ENCODE measurements around the gene APOBEC3H. TPM values are rescaled to one million over a fixed set of nuclear protein-coding genes. Genes with fewer than 3 reads are reported as not detected.

The APOBEC3H gene
- total RNA-seq, 1 experiment from 2014 or later, result not detected

GRCh38 chr22:39087098-39087497, 9.9 kb upstream of the APOBEC3H start:
- intact Hi-C loops (cut with micrococcal nuclease; ENCODE audit: unreplicated experiment), result no loop called here
- Histone ChIP-seq H3K27me3 (ENCODE audit: control insufficient read depth, insufficient read depth, low read length) (no peaks in the 10 kb centered on the region), H3K27ac (ENCODE audit: low read length) (no peak overlapping the region), H3K36me3 (ENCODE audit: control insufficient read depth, insufficient read depth, low read length) (no peaks in the 10 kb centered on the region), H3K4me1 (ENCODE audit: control insufficient read depth, insufficient read depth, low read length) (no peaks in the 10 kb centered on the region), H3K9me3 (ENCODE audit: control insufficient read depth, insufficient read depth, low read depth, low read length) (no peaks in the 10 kb centered on the region), H3K4me3 (ENCODE audit: low read depth in 2 of 2, low read length in 2 of 2) (no peak overlapping the region)
- no TSS peak for BruUV-seq (replicated peaks)
- DNase-seq (ENCODE audit: low read depth, low spot score) (no peak), ATAC-seq (no peak)
- CTCF ChIA-PET, result no interaction called here
- TF ChIP-seq REST (IDR thresholded peaks at IDR 0.05; ENCODE audit: insufficient read depth in 1 of 2, low read depth in 2 of 2, low read length in 1 of 2) (no peak), TCF7L2 (IDR thresholded peaks at IDR 0.05; ENCODE audit: low read depth, low read length) (no peak), POLR2AphosphoS5 (IDR thresholded peaks at IDR 0.05; ENCODE audit: low read depth, low read length) (no peak), SIN3A (IDR thresholded peaks at IDR 0.05; ENCODE audit: borderline replicate concordance, insufficient read depth, low read depth, low read length) (no peak)
- TF ChIP-seq, protein P1, sequence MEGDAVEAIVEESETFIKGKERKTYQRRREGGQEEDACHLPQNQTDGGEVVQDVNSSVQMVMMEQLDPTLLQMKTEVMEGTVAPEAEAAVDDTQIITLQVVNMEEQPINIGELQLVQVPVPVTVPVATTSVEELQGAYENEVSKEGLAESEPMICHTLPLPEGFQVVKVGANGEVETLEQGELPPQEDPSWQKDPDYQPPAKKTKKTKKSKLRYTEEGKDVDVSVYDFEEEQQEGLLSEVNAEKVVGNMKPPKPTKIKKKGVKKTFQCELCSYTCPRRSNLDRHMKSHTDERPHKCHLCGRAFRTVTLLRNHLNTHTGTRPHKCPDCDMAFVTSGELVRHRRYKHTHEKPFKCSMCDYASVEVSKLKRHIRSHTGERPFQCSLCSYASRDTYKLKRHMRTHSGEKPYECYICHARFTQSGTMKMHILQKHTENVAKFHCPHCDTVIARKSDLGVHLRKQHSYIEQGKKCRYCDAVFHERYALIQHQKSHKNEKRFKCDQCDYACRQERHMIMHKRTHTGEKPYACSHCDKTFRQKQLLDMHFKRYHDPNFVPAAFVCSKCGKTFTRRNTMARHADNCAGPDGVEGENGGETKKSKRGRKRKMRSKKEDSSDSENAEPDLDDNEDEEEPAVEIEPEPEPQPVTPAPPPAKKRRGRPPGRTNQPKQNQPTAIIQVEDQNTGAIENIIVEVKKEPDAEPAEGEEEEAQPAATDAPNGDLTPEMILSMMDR (IDR thresholded peaks at IDR 0.05), result no peak
- in situ Hi-C loops (cut with HindIII; ENCODE audit: low pct_unique_long_range_greater_than_20kb, low sequenced_read_pairs), result no loop called here
- POLR2A ChIA-PET, result no interaction called here

DNA sequence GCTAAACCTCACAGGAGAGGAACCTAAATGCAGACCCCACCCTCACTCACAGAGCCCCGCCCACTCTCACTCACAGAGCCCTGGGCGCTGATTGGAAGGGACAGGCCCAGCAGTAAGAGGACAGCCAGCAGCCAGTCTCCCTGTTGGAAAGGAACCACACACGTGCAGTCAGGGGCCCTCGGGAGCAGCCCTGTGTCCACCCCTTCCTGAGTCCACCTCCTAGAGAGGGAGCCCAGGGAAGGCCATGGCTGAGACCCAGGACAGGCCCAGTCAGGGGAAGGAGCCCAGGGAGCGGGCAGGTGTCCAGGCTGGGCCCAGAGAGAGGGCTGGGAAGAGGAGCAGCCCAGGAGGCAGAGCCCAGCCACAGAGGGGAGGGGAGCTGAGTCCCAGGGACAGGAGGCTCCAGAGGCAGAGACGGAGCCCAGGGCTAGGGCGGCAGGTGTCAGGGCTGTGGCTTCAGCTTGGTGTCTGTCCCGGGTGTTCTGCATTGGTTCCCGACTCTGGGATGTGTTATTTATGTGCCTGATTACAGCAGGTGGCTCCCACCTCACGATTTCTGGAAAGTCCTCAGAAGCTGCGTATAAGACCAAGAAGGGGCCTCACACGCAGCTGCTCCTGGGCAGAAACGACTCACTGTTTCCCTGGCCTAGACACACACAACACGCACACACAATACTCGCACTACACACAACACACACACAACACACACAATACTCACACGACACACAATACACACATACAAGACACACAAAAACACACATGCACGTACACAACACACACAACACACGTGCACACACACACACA, 9.0 kb upstream of the APOBEC3H start:
- in situ Hi-C loops (cut with HindIII; ENCODE audit: low pct_unique_long_range_greater_than_20kb, low sequenced_read_pairs) (no loop called here), intact Hi-C loops (cut with micrococcal nuclease; ENCODE audit: unreplicated experiment) (no loop called here)
- no TSS peak for BruUV-seq (replicated peaks)
- no peak for TF ChIP-seq TCF7L2 (IDR thresholded peaks at IDR 0.05; ENCODE audit: low read depth, low read length)
- TF ChIP-seq, protein P1 (IDR thresholded peaks at IDR 0.05), result no peak
- no peak for TF ChIP-seq REST (IDR thresholded peaks at IDR 0.05; ENCODE audit: insufficient read depth in 1 of 2, low read depth in 2 of 2, low read length in 1 of 2)
- TF ChIP-seq SIN3A (IDR thresholded peaks at IDR 0.05; ENCODE audit: borderline replicate concordance, insufficient read depth, low read depth, low read length), result no peak
- no peak for TF ChIP-seq POLR2AphosphoS5 (IDR thresholded peaks at IDR 0.05; ENCODE audit: low read depth, low read length)
- H3K27ac ChIP-seq (ENCODE audit: low read length), result no peak overlapping the region
- H3K4me1 ChIP-seq (ENCODE audit: control insufficient read depth, insufficient read depth, low read length), result no peaks in the 10 kb centered on the region
- no peak overlapping the region for H3K4me3 ChIP-seq (ENCODE audit: low read depth in 2 of 2, low read length in 2 of 2)
- H3K9me3 ChIP-seq (ENCODE audit: control insufficient read depth, insufficient read depth, low read depth, low read length), result no peaks in the 10 kb centered on the region
- no peaks in the 10 kb centered on the region for H3K36me3 ChIP-seq (ENCODE audit: control insufficient read depth, insufficient read depth, low read length)
- POLR2A ChIA-PET, result no interaction called here
- H3K27me3 ChIP-seq (ENCODE audit: control insufficient read depth, insufficient read depth, low read length), result no peaks in the 10 kb centered on the region
- DNase-seq (ENCODE audit: low read depth, low spot score) (no peak), ATAC-seq (peak; percentile 57; the same call in 1 of the 2 replicates)
- CTCF ChIA-PET, result no interaction called here

Data from Panc1 (cell line).